ENCODE measurements around the gene TAF6L.
"Not testable (repeated sequence)": the region's sequence is repeated elsewhere in the genome, so short reads cannot be mapped to it uniquely, and the experiment has no call there.

TAF6L gene

GRCh38 chr11:62771144-62772021 lies at the start of gene TAF6L:
Gene TAF6L, plus strand, starts transcription at chr11:62771396. Its CDS starts 4,388 bp downstream, at chr11:62775784.
- DNase-seq, result peak; percentile 87 to 100 (median 98)

- no peak for DNase-seq
Measured at GRCh38 chr11:62721994-62722393, 49.2 kb upstream of the TAF6L start.

- DNase-seq, result no peak
Measured at GRCh38 chr11:62724171-62724570, 47.0 kb upstream of the TAF6L start.

- DNase-seq, result no peak
Measured at GRCh38 chr11:62725646-62726045, 45.5 kb upstream of the TAF6L start.

- peak in 4 of 56 donors; percentile 30 to 46 (median 42) for DNase-seq
Measured at GRCh38 chr11:62726156-62726914, 44.9 kb upstream of the TAF6L start.

- no peak for DNase-seq
Measured at GRCh38 chr11:62726915-62727164, 44.4 kb upstream of the TAF6L start.

- peak; percentile 59 to 99 (median 96) for DNase-seq
Measured at GRCh38 chr11:62727165-62727871, 43.9 kb upstream of the TAF6L start, which contains the start of gene HNRNPUL2. Gene HNRNPUL2, minus strand, starts transcription at chr11:62727457. Its CDS starts 301 bp downstream, at chr11:62727156.

GRCh38 chr11:62727872-62728170 lies 43.4 kb upstream of the TAF6L start:
- peak in 55 of 56 donors; percentile 53 to 97 (median 85) for DNase-seq

- DNase-seq, result peak in 55 of 56 donors; percentile 40 to 91 (median 82)
Measured at GRCh38 chr11:62728171-62728988, 42.8 kb upstream of the TAF6L start, which contains the start of gene TTC9C. Gene TTC9C, plus strand, starts transcription at chr11:62728486. Its CDS starts 363 bp downstream, at chr11:62728849.

- DNase-seq, result not testable (repeated sequence)
Measured at GRCh38 chr11:62730076-62730475, 41.1 kb upstream of the TAF6L start.

- DNase-seq, result peak in 1 of 56 donors; percentile 8
Measured at GRCh38 chr11:62732830-62733229, 38.4 kb upstream of the TAF6L start.

GRCh38 chr11:62737196-62737595 lies 34.0 kb upstream of the TAF6L start:
- DNase-seq, result no peak

- peak in 1 of 56 donors; percentile 8 for DNase-seq
Measured at GRCh38 chr11:62747475-62748160, 23.6 kb upstream of the TAF6L start.

- not testable (repeated sequence) for DNase-seq
Measured at GRCh38 chr11:62749931-62750330, 21.3 kb upstream of the TAF6L start.

- no peak for DNase-seq
Measured at GRCh38 chr11:62752177-62752785, 18.9 kb upstream of the TAF6L start.

- DNase-seq, result no peak
Measured at GRCh38 chr11:62752994-62753735, 18.0 kb upstream of the TAF6L start.

GRCh38 chr11:62753736-62754603 lies 17.2 kb upstream of the TAF6L start, which contains the start of gene ZBTB3:
Gene ZBTB3, minus strand, starts transcription at chr11:62754160. Its CDS starts 496 bp downstream, at chr11:62753664.
- DNase-seq, result peak; percentile 43 to 100 (median 99)

GRCh38 chr11:62755086-62755615 lies 16.0 kb upstream of the TAF6L start:
- peak in 1 of 56 donors; percentile 19 for DNase-seq
